Upper lobe of left lung (tissue), 4 donors: ENCODE measurements around the gene EMILIN3.

Experiments used
- CTCF ChIP-seq, 6 experiments: fragments of 450-650 bp in 4 of 6; fragments of 200-600 bp in 2 of 6; sonication (generic) in 2 of 6; IDR thresholded peaks; one replicate each; pipeline ENCODE4 v1.5.1; 2016 to 2019; ENCODE audit warnings: antibody characterized with exemption in 6 of 6
- POLR2A ChIP-seq, 4 donors: fragments of 450-650 bp; IDR thresholded peaks; one replicate each; pipeline ENCODE4 v1.5.1; 2016 to 2017; ENCODE audit warnings: antibody characterized with exemption in 4 of 4, mild to moderate bottlenecking in 2 of 4
- POLR2AphosphoS5 ChIP-seq, 2 donors: sonication (generic); formaldehyde crosslinking; IDR thresholded peaks; one replicate each; pipeline ENCODE4 v1.5.1; 2017; ENCODE audit warnings: antibody characterized with exemption in 2 of 2

GRCh38 chr20:41406896-41407444 is 40.4 kb upstream of the EMILIN3 start:
- TF ChIP-seq CTCF (IDR thresholded peaks at IDR 0.05), result no peak
- no peak for TF ChIP-seq POLR2A (IDR thresholded peaks at IDR 0.05)
- TF ChIP-seq POLR2AphosphoS5 (IDR thresholded peaks at IDR 0.05), result no peak
